Fibroblast of pulmonary artery (primary cell): Measurements from ENCODE around the gene TPST2.

ENCODE experiments used
- DNase-seq: peaks from one replicate; pipeline ENCODE4 v3.0.0-alpha.2; 2010; ENCODE audit warnings: low read depth
- H3K4me3 ChIP-seq: replicated peaks from 2 replicates; pipeline ENCODE4 v1.5.1; 2011; ENCODE audit warnings: low read depth, mild to moderate bottlenecking, control low read depth, low read length, moderate library complexity
- CTCF ChIP-seq: IDR thresholded peaks from 2 replicates; pipeline ENCODE4 v1.5.1; 2011; ENCODE audit warnings: mild to moderate bottlenecking, control low read depth, low read length, inconsistent platforms; ENCODE audit errors: missing control alignments

Gene TPST2

DNA sequence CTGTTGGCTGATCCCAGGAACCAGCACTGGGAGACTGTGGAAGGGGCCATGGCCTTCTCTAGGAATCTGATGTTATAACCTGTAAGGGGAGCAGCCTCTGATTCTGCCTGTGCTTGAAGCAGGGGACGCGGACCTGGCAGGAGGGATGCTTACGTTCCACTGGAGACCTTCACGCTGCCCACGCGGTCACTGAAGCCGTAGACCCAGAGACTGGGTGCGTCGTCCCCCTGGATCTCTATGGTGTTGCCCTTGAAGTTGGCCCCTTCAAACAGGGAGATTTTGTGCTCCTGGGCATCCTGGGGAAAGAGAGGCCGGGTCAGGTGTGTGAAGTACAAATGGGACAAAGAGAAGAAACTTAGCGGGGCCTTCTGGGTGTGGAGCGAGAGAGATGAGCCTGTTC, 11.8 kb upstream of the TPST2 start:
- no peak for DNase-seq
- no peak for TF ChIP-seq CTCF
- H3K4me3 ChIP-seq = no peak overlapping the region

DNA sequence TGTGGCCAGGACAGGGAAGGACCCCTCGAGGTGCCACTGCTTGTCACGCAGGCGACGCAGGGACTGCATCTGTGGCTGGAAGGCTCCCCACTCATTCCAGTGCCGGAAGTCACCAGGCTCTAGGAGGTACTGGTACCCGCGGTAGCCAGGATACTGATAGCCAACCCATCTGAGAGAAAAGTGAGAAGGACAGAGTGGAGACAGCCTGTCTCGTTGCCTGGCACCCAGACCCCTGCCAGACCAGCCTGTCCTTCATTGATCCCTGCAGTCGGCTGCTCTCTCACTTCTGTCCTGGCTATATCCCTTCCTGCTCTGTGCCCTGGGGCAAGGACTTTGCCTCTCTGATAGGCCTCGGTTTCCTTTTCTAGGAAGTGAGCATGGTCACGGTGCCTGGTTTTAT, 9.6 kb upstream of the TPST2 start:
- no peak for DNase-seq
- no peak for TF ChIP-seq CTCF
- H3K4me3 ChIP-seq = no peak overlapping the region

- no peak overlapping the region for H3K4me3 ChIP-seq
- DNase-seq = no peak
- TF ChIP-seq CTCF = no peak
Observed at GRCh38 chr22:26597480-26597879, 7.5 kb upstream of the TPST2 start.

GRCh38 chr22:26597026-26597425, 7.1 kb upstream of the TPST2 start:
- no peak for DNase-seq
- H3K4me3 ChIP-seq = no peak overlapping the region
- TF ChIP-seq CTCF = no peak

DNA sequence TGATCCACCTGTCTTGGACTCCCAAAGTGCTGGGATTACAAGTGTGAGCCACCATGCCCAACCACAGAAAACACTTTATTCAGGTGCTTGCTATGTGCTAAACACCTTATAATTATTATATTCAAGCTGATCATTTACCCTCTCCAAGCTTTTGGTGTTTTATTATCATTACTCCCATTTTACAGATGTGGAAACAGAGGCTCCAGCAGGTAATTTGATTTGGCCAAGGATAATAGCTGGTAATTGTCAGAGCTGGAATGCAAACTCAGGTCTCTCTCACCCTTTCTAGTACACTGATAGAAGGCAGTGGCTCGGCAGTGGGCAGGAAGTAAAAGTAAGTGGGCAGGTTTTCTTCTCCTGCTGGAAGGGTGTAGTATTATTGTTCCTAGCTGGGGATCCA, 3.8 kb upstream of the TPST2 start:
- TF ChIP-seq CTCF = no peak
- no peak overlapping the region for H3K4me3 ChIP-seq
- no peak for DNase-seq

DNA sequence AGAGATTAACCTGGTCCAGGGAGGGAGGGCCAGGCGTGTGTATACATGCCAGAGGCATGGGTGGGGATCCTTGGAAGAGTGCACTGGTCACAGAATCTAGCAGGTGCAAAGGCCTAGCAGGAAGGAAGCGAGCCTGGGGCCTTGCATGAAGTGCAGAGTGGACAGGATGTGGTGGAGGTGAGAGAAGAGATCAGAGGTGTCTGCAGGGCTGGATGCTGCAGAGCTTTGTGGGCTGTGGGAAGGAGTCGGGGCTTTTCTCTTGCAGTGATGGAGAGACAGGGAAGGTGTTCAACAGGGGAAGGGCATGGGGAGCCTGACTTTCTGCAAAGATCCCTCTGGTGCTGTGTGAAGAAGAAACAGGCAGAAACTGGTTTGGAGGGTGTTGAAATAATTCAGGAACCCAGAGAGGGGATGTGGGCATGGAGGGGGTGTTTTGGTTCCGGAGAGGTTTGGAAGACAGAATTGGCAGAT, 2.5 kb upstream of the TPST2 start:
- H3K4me3 ChIP-seq = no peak overlapping the region
- no peak for TF ChIP-seq CTCF
- DNase-seq = no peak

DNA sequence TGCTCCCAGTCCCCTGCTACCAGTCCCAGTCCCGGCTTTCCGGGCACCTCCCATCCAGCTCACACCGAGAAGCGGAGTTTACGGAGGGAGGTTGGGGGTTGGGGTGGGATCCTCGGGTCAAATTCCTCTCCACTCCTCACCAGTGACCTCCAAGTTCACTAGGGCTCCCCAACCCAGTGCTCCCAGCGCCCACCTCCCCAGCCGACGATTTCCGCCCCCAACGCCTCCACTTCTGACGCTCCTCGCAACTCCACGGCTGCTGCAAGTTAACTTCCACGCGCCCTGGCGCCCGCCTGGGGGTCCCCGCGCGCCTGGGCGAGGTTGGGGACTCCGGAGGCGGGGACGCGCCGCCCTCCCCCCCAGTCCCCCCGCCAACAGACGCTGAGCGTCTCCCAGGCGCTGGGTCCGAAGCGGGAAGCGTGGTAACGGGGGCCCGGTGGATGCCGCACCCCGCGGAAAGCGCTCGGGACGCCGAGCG, 526 bp downstream of the TPST2 start:
- TF ChIP-seq CTCF = no peak
- no peak for DNase-seq
- peak overlapping the region; percentile 78 for H3K4me3 ChIP-seq
